Activated B cell treated with CpG ODN at 0.5 μM for 24 hours (primary cell): Measurements from ENCODE around the gene GET4. TPM values are rescaled to one million over a fixed set of nuclear protein-coding genes. Genes with fewer than 3 reads are reported as not detected.

Experiments used
- ATAC-seq: fragments of 200-7000 bp; cut with Tn5 transposase; one replicate; pipeline ENCODE4 v1.10.0; 2021; ENCODE audit warnings: low read depth, mild to moderate bottlenecking, moderate library complexity
- CTCF ChIA-PET: fragments of 350-600 bp; sonication (Branson Sonifier 250); formaldehyde crosslinking; loops from one replicate; lab custom pipeline; 2021; ENCODE audit warnings: antibody characterized with exemption; lab: Charles Lee
- POLR2A ChIA-PET: fragments of 350-600 bp; sonication (Branson Sonifier 250); formaldehyde crosslinking; loops from one replicate; lab custom pipeline; 2021; ENCODE audit warnings: antibody characterized with exemption; lab: Charles Lee
- DNase-seq: peaks from one replicate; pipeline ENCODE4 v3.0.0; 2022
- H3K27ac Mint-ChIP-seq: one replicate; pipeline ENCODE4 v1.8.0; 2020; ENCODE audit warnings: mixed read lengths
- H3K27me3 Mint-ChIP-seq: one replicate; pipeline ENCODE4 v1.8.0; 2021; ENCODE audit warnings: mixed read lengths
- H3K36me3 Mint-ChIP-seq: one replicate; pipeline ENCODE4 v1.8.0; 2021; ENCODE audit warnings: low read depth, mixed read lengths
- H3K4me1 Mint-ChIP-seq: one replicate; pipeline ENCODE4 v1.8.0; 2021; ENCODE audit warnings: mixed read lengths
- H3K4me3 Mint-ChIP-seq: one replicate; pipeline ENCODE4 v1.8.0; 2020; ENCODE audit warnings: mild to moderate bottlenecking, mixed read lengths
- H3K9me3 Mint-ChIP-seq: one replicate; pipeline ENCODE4 v1.8.0; 2020; ENCODE audit warnings: mixed read lengths
- CTCF ChIP-seq: fragments of 200-600 bp; IDR thresholded peaks from one replicate; pipeline ENCODE4 v1.8.0; 2022; ENCODE audit warnings: antibody characterized with exemption, mild to moderate bottlenecking
- intact Hi-C: fragments of 100-400 bp; cut with micrococcal nuclease; formaldehyde crosslinking; loops from one replicate; pipeline ENCODE4 v1.15.1; 2024
- total RNA-seq: library from RNA; stranded (reverse); gene quantifications from 2 replicates; pipeline ENCODE4 v1.2.3, GENCODE V29; 2022

GET4 gene
- total RNA-seq, 1 donor from 2014 or later: 41.4 TPM

- no peak overlapping the region for H3K27ac Mint-ChIP-seq
- H3K4me3 Mint-ChIP-seq: no peak overlapping the region
- no peaks in the 10 kb centered on the region for H3K9me3 Mint-ChIP-seq
- ChIA-PET POLR2A (no interaction called here), CTCF (no interaction called here)
- peaks cover 2% of the 10 kb centered on the region for H3K4me1 Mint-ChIP-seq
- no peak for ATAC-seq
- intact Hi-C loops: no loop called here
- DNase-seq: no peak
- peaks cover 33% of the 10 kb centered on the region for H3K36me3 Mint-ChIP-seq
- no peaks in the 10 kb centered on the region for H3K27me3 Mint-ChIP-seq
- TF ChIP-seq CTCF: no peak
Observed at GRCh38 chr7:898855-899681, 22.7 kb downstream of the GET4 start.

GRCh38 chr7:899806-900205, 23.5 kb downstream of the GET4 start:
- intact Hi-C loops: no loop called here
- H3K27me3 Mint-ChIP-seq: no peaks in the 10 kb centered on the region
- no peak overlapping the region for H3K4me3 Mint-ChIP-seq
- no peak for TF ChIP-seq CTCF
- ChIA-PET POLR2A (no interaction called here), CTCF (no interaction called here)
- peaks cover 26% of the 10 kb centered on the region for H3K36me3 Mint-ChIP-seq
- peaks cover 2% of the 10 kb centered on the region for H3K4me1 Mint-ChIP-seq
- no peak for DNase-seq
- ATAC-seq: no peak
- H3K9me3 Mint-ChIP-seq: no peaks in the 10 kb centered on the region
- no peak overlapping the region for H3K27ac Mint-ChIP-seq

DNA sequence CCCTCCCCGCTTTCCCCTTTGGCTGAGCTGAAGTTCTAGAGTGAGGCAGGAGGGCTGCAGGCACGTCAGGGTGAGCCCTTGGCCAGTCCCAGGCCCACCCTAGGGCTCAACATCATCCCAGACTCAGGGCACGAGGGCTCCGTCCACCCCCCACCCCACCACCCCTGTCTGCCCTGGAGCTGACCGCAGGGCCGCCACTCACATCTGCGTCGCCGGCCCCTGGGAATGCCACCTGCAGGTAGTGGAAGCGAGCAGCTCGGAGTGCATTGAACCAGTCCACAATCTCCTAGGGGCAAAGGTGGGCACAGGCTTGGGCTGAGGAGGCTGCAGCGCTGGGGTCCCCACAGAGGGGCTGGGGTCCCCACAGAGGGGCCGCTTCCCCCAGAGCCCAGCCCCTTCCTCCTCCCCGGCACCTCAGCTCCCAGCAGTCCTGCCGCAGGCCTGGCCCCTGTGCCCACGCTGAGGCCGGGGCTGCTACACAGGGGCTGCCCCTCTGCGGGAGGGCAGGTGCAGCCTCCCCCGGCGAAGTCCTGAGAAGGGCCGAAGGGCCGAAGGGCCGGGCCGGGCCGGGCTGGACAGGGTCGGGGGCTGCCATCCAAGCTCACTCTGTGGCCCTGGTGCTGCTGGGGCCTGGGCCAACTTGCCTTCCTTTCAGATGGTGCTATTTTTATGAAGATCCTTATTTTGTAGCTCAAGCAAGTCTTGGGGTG, 24.1 kb downstream of the GET4 start:
- DNase-seq (no peak), ATAC-seq (no peak)
- ChIA-PET POLR2A (no interaction called here), CTCF (no interaction called here)
- Mint-ChIP-seq H3K4me1 (peaks cover 2% of the 10 kb centered on the region), H3K27ac (no peak overlapping the region), H3K4me3 (no peak overlapping the region), H3K27me3 (peaks cover 2% of the 10 kb centered on the region), H3K36me3 (peaks cover 19% of the 10 kb centered on the region), H3K9me3 (no peaks in the 10 kb centered on the region)
- intact Hi-C loops: no loop called here
- no peak for TF ChIP-seq CTCF

DNA sequence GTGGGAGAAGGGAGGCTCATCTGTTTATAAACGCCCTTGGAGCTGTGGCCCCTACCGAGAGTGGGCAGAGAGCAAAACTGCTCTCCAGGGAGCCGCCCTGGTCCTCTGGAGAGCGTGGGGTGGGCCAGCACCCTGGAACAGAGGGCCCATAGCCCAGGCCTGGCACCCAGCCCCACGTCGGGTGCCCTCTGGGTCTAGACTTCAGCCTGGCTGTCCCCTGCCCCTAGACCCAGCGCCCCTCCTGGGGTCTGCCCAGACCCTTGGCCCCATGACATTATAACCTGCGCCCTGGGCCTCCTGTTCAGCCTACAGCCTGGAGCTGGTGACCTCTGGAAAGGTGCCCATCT, 24.7 kb downstream of the GET4 start:
- H3K4me3 Mint-ChIP-seq: no peak overlapping the region
- ATAC-seq: no peak
- H3K27ac Mint-ChIP-seq: no peak overlapping the region

More for the DNA sequence above, 24.7 kb downstream of the GET4 start:
- H3K4me1 Mint-ChIP-seq: peaks cover 2% of the 10 kb centered on the region
- POLR2A ChIA-PET: no interaction called here
- peaks cover 14% of the 10 kb centered on the region for H3K36me3 Mint-ChIP-seq
- no peak for TF ChIP-seq CTCF
- intact Hi-C loops: no loop called here
- H3K9me3 Mint-ChIP-seq: no peaks in the 10 kb centered on the region
- CTCF ChIA-PET: no interaction called here
- H3K27me3 Mint-ChIP-seq: peaks cover 2% of the 10 kb centered on the region
- DNase-seq: no peak
